Mucosa of descending colon (tissue), 3 donors: ENCODE data around the gene CAMKMT. TPM values are rescaled to one million over a fixed set of nuclear protein-coding genes. Genes with fewer than 3 reads are reported as not detected.

Experiments
- ATAC-seq: fragments of 200-7000 bp; cut with Tn5 transposase; one replicate; pipeline ENCODE4 v1.9.1; 2020; ENCODE audit warnings: mild to moderate bottlenecking, moderate library complexity
- DNase-seq, 3 donors: peaks; one replicate each; pipeline ENCODE4 v3.0.0-alpha.2; 2020
- H3K36me3 ChIP-seq: fragments of 200-600 bp; one replicate; pipeline ENCODE4 v1.8.0; 2021; ENCODE audit warnings: low read depth, mild to moderate bottlenecking
- H3K4me1 ChIP-seq: fragments of 200-600 bp; one replicate; pipeline ENCODE4 v1.8.0; 2021; ENCODE audit warnings: low read depth, mild to moderate bottlenecking
- H3K4me3 ChIP-seq: fragments of 200-600 bp; one replicate; pipeline ENCODE4 v1.8.0; 2021; ENCODE audit warnings: mild to moderate bottlenecking
- H3K9me3 ChIP-seq: fragments of 200-600 bp; one replicate; pipeline ENCODE4 v1.8.0; 2021; ENCODE audit warnings: mild to moderate bottlenecking
- CTCF ChIP-seq: fragments of 200-600 bp; IDR thresholded peaks from one replicate; pipeline ENCODE4 v1.8.0; 2022; ENCODE audit warnings: antibody characterized with exemption, mild to moderate bottlenecking
- intact Hi-C, 2 donors: fragments of 100-400 bp; cut with DNase I in 1 of 2; cut with micrococcal nuclease in 1 of 2; formaldehyde crosslinking; loops; one replicate each; pipeline versions ENCODE4 v1.11.0 to v1.11.1; 2022; cut with DNase I, micrococcal nuclease
- total RNA-seq, 3 donors: library from RNA; stranded (reverse); fragmentation: NEBNext Ultra II Directional in 2 of 3; extraction: Animal tissue kit (Norgen Biotek cat#: 25700) in 2 of 3; gene quantifications; one replicate each; pipeline versions ENCODE4 v1.2.1 to v1.2.4, GENCODE V29; 2021 to 2023
- donor health status: DM: no; HTN: no; CAD: no; lungs with moderate emphysema.
- donor health status: DM: no; HTN: no; CAD: no.
- donor health status: DM: no; HTN: yes; CAD: no.

CAMKMT gene
- total RNA-seq, 3 donors from 2014 or later: 13.2 to 16.0 (median 14.1) TPM

GRCh38 chr2:44354761-44355160 is 7.0 kb upstream of the CAMKMT start:
- DNase-seq: no peak
- no peak for TF ChIP-seq CTCF
- no peak overlapping the region for H3K4me3 ChIP-seq
- no peak for ATAC-seq
- no peaks in the 10 kb centered on the region for H3K36me3 ChIP-seq
- H3K4me1 ChIP-seq: peaks cover 14% of the 10 kb centered on the region
- H3K9me3 ChIP-seq: no peaks in the 10 kb centered on the region
- intact Hi-C loops: no loop called here

- ATAC-seq (no peak), DNase-seq (peak in 2 of 3 donors; percentile 39 to 70)
- no peak overlapping the region for H3K4me3 ChIP-seq
- H3K36me3 ChIP-seq: no peaks in the 10 kb centered on the region
- H3K4me1 ChIP-seq: peaks cover 30% of the 10 kb centered on the region
- intact Hi-C loops: no loop called here
- H3K9me3 ChIP-seq: no peaks in the 10 kb centered on the region
- TF ChIP-seq CTCF: no peak
These were observed 3.2 kb upstream of the CAMKMT start for GRCh38 chr2:44358503-44358902.

- no peaks in the 10 kb centered on the region for H3K9me3 ChIP-seq
- DNase-seq (peak in 1 of 3 donors; percentile 59), ATAC-seq (peak; percentile 15)
- no peaks in the 10 kb centered on the region for H3K36me3 ChIP-seq
- TF ChIP-seq CTCF: no peak
- intact Hi-C loops: no loop called here
- peak overlapping the region; percentile 72 for H3K4me3 ChIP-seq
- peaks cover 30% of the 10 kb centered on the region for H3K4me1 ChIP-seq
These were observed 908 bp upstream of the CAMKMT start for GRCh38 chr2:44360749-44361329.

GRCh38 chr2:44362207-44363015 is 664 bp downstream of the CAMKMT start:
- Histone ChIP-seq H3K4me3 (peak overlapping the region; percentile 72), H3K9me3 (no peaks in the 10 kb centered on the region), H3K36me3 (no peaks in the 10 kb centered on the region), H3K4me1 (peaks cover 30% of the 10 kb centered on the region)
- no peak for TF ChIP-seq CTCF
- DNase-seq (peak; percentile 52 to 64 (median 54)), ATAC-seq (peak; percentile 47)
- intact Hi-C loops: no loop called here

GRCh38 chr2:44364604-44365003 is 2.9 kb downstream of the CAMKMT start:
- peaks cover 17% of the 10 kb centered on the region for H3K4me1 ChIP-seq
- no peaks in the 10 kb centered on the region for H3K36me3 ChIP-seq
- H3K4me3 ChIP-seq: no peak overlapping the region
- ATAC-seq (no peak), DNase-seq (no peak)
- no peaks in the 10 kb centered on the region for H3K9me3 ChIP-seq
- TF ChIP-seq CTCF: no peak
- intact Hi-C loops: no loop called here
